Hepatocyte (in vitro differentiated cells): Measurements from ENCODE around the gene EIF3L.

ENCODE experiments used
- EZH2 ChIP-seq: fragments of 200-600 bp; sonication (generic); IDR thresholded peaks from 2 replicates; pipeline ENCODE4 v1.6.1; 2016; ENCODE audit warnings: antibody characterized with exemption, mild to moderate bottlenecking, borderline replicate concordance
- EZH2phosphoT487 ChIP-seq: fragments of 200-600 bp; sonication (generic); IDR thresholded peaks from one replicate; pipeline ENCODE4 v1.6.1; 2018; ENCODE audit warnings: antibody characterized with exemption, mild to moderate bottlenecking, low read depth, moderate library complexity; ENCODE audit not compliant: unreplicated experiment, severe bottlenecking
- TF ChIP-seq, protein P1 (sequence below): fragments of 200-600 bp; sonication (generic); IDR thresholded peaks from 2 replicates; pipeline ENCODE4 v1.5.1; 2016; ENCODE audit warnings: antibody characterized with exemption, mild to moderate bottlenecking; ENCODE audit not compliant: poor library complexity

GRCh38 chr22:37887584-37888378 lies 38.6 kb downstream of the EIF3L start:
- TF ChIP-seq EZH2 (no peak), EZH2phosphoT487 (no peak)
- TF ChIP-seq, protein P1, sequence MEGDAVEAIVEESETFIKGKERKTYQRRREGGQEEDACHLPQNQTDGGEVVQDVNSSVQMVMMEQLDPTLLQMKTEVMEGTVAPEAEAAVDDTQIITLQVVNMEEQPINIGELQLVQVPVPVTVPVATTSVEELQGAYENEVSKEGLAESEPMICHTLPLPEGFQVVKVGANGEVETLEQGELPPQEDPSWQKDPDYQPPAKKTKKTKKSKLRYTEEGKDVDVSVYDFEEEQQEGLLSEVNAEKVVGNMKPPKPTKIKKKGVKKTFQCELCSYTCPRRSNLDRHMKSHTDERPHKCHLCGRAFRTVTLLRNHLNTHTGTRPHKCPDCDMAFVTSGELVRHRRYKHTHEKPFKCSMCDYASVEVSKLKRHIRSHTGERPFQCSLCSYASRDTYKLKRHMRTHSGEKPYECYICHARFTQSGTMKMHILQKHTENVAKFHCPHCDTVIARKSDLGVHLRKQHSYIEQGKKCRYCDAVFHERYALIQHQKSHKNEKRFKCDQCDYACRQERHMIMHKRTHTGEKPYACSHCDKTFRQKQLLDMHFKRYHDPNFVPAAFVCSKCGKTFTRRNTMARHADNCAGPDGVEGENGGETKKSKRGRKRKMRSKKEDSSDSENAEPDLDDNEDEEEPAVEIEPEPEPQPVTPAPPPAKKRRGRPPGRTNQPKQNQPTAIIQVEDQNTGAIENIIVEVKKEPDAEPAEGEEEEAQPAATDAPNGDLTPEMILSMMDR = peak; percentile 42
